ENCODE data around the gene TMEM154. TPM values are rescaled to one million over a fixed set of nuclear protein-coding genes. Genes with fewer than 3 reads are reported as not detected.
A peak's percentile ranks its signal among the peaks of the same experiment; 100 is the strongest.

Gene TMEM154
- total and polyA plus RNA-seq, 7 donors = under 0.01 to 3.2 (median 0.69) TPM

GRCh38 chr4:152652102-152652501, 27.7 kb downstream of the TMEM154 start:
- Histone ChIP-seq H3K27ac (no peak overlapping the region), H3K4me1 (no peaks in the 10 kb centered on the region), H3K4me3 (no peak overlapping the region), H3K27me3 (no peaks in the 10 kb centered on the region), H3K9me3 (peaks cover 0 to 1% (median under 1%) of the 10 kb centered on the region in 4 donors), H3K36me3 (no peaks in the 10 kb centered on the region)
- 13 to 55% methylated on average over 1 of the region's 1 CpG for WGBS, 2 donors
- intact Hi-C loops (cut with DNase I) = no loop called here
- DNase-seq = no peak
- no peak for TF ChIP-seq POLR2AphosphoS5 (IDR thresholded peaks at IDR 0.05)

- no peaks in the 10 kb centered on the region for H3K4me1 ChIP-seq
- TF ChIP-seq EP300 (IDR thresholded peaks at IDR 0.05) (no peak), CTCF (IDR thresholded peaks at IDR 0.05) (no peak), POLR2A (IDR thresholded peaks at IDR 0.05) (no peak), POLR2AphosphoS5 (IDR thresholded peaks at IDR 0.05) (no peak)
- intact Hi-C loops (cut with DNase I) = no loop called here
- no peak overlapping the region for H3K4me3 ChIP-seq
- H3K27me3 ChIP-seq = no peaks in the 10 kb centered on the region
- H3K27ac ChIP-seq = no peak overlapping the region
- no peak for DNase-seq
- no peaks in the 10 kb centered on the region for H3K9me3 ChIP-seq
- no peaks in the 10 kb centered on the region for H3K36me3 ChIP-seq
Observed at GRCh38 chr4:152651473-152652060, 28.2 kb downstream of the TMEM154 start.

GRCh38 chr4:152646221-152646620, 33.6 kb downstream of the TMEM154 start:
- no peak for TF ChIP-seq POLR2AphosphoS5 (IDR thresholded peaks at IDR 0.05)
- TF ChIP-seq CTCF (IDR thresholded peaks at IDR 0.05) = no peak
- TF ChIP-seq EP300 (IDR thresholded peaks at IDR 0.05) = no peak
- TF ChIP-seq POLR2A (IDR thresholded peaks at IDR 0.05) = no peak
- peaks cover 0 to 14% (median 8%) of the 10 kb centered on the region in 4 donors for H3K4me1 ChIP-seq
- H3K4me3 ChIP-seq = no peak overlapping the region
- no peak overlapping the region for H3K27ac ChIP-seq
- DNase-seq = no peak
- WGBS, 2 donors = 46 to 84% methylated on average over 3 of the region's 3 CpGs
- intact Hi-C loops (cut with DNase I) = no loop called here
- H3K9me3 ChIP-seq = no peaks in the 10 kb centered on the region
- H3K27me3 ChIP-seq = no peaks in the 10 kb centered on the region
- H3K36me3 ChIP-seq = no peaks in the 10 kb centered on the region

- no peak for DNase-seq
- no peak overlapping the region for H3K4me3 ChIP-seq
- peak overlapping the region in 2 of 4 donors; percentile 8 to 27 for H3K27ac ChIP-seq
- peaks cover 0 to 14% (median 8%) of the 10 kb centered on the region in 4 donors for H3K4me1 ChIP-seq
- 52 to 59% methylated on average over 4 of the region's 4 CpGs for WGBS, 2 donors
- no peaks in the 10 kb centered on the region for H3K36me3 ChIP-seq
- H3K9me3 ChIP-seq = no peaks in the 10 kb centered on the region
- TF ChIP-seq EP300 (IDR thresholded peaks at IDR 0.05) (no peak), POLR2AphosphoS5 (IDR thresholded peaks at IDR 0.05) (peak in 1 of 4 donors; percentile 38)
- intact Hi-C loops (cut with DNase I) = loop anchor here (5.0 kb wide), 1 partner anchor 52 kb away; no protein-coding TSS in a partner anchor
- H3K27me3 ChIP-seq = no peaks in the 10 kb centered on the region
Observed at GRCh38 chr4:152644130-152644529, 35.7 kb downstream of the TMEM154 start.

- TF ChIP-seq CTCF (IDR thresholded peaks at IDR 0.05) = no peak
- no peak for TF ChIP-seq POLR2AphosphoS5 (IDR thresholded peaks at IDR 0.05)
- TF ChIP-seq EP300 (IDR thresholded peaks at IDR 0.05) = no peak
- TF ChIP-seq POLR2A (IDR thresholded peaks at IDR 0.05) = no peak
- DNase-seq = no peak
- intact Hi-C loops (cut with DNase I) = loop anchor here (5.0 kb wide), 1 partner anchor 51 kb away; no protein-coding TSS in a partner anchor
- Histone ChIP-seq H3K27ac (peak overlapping the region in 2 of 4 donors; percentile 8 to 27), H3K4me1 (peaks cover 0 to 14% (median 8%) of the 10 kb centered on the region in 4 donors), H3K36me3 (no peaks in the 10 kb centered on the region), H3K9me3 (no peaks in the 10 kb centered on the region), H3K4me3 (no peak overlapping the region), H3K27me3 (no peaks in the 10 kb centered on the region)
- WGBS, 2 donors = 60 to 75% methylated on average over 8 of the region's 8 CpGs
Observed at GRCh38 chr4:152643153-152644035, 36.4 kb downstream of the TMEM154 start.

Measured in sigmoid colon (tissue), 7 donors.